Neural crest cell (in vitro differentiated cells): Measurements from ENCODE around the gene RAB39B. TPM values are rescaled to one million over a fixed set of nuclear protein-coding genes. Genes with fewer than 3 reads are reported as not detected.
"Not testable (repeated sequence)": the region's sequence is repeated elsewhere in the genome, so short reads cannot be mapped to it uniquely, and the experiment has no call there.

Source experiments
- DNase-seq: peaks from one replicate; pipeline ENCODE4 v3.0.0; 2021; ENCODE audit warnings: low read depth, mixed read lengths, low spot score
- H3K27ac Mint-ChIP-seq: one replicate; pipeline ENCODE4 v1.8.0; 2021; ENCODE audit warnings: mild to moderate bottlenecking, mixed read lengths; ENCODE audit not compliant: unreplicated experiment
- H3K27me3 Mint-ChIP-seq: 2 replicates; pipeline ENCODE4 v1.8.0; 2021; ENCODE audit warnings: low read depth, mild to moderate bottlenecking, mixed read lengths
- H3K36me3 Mint-ChIP-seq: 2 replicates; pipeline ENCODE4 v1.8.0; 2021; ENCODE audit warnings: low read depth, mild to moderate bottlenecking, mixed read lengths
- H3K4me1 Mint-ChIP-seq: 2 replicates; pipeline ENCODE4 v1.8.0; 2021; ENCODE audit warnings: mixed read lengths
- H3K4me3 Mint-ChIP-seq: one replicate; pipeline ENCODE4 v1.8.0; 2021; ENCODE audit warnings: mild to moderate bottlenecking, mixed read lengths
- H3K9me3 Mint-ChIP-seq: 2 replicates; pipeline ENCODE4 v1.8.0; 2021; ENCODE audit warnings: mixed read lengths
- total RNA-seq: library from RNA; stranded (reverse); gene quantifications from 2 replicates; pipeline ENCODE4 v1.2.1, GENCODE V29; 2021
- TF ChIP-seq, protein P1 (sequence below): fragments of 200-600 bp; sonication (generic); conservative IDR thresholded peaks from 2 replicates; pipeline ENCODE4 v1.5.0; 2021; ENCODE audit warnings: antibody characterized with exemption, mild to moderate bottlenecking

The RAB39B gene
- total RNA-seq, 1 donor from 2014 or later = 6.5 TPM

DNA sequence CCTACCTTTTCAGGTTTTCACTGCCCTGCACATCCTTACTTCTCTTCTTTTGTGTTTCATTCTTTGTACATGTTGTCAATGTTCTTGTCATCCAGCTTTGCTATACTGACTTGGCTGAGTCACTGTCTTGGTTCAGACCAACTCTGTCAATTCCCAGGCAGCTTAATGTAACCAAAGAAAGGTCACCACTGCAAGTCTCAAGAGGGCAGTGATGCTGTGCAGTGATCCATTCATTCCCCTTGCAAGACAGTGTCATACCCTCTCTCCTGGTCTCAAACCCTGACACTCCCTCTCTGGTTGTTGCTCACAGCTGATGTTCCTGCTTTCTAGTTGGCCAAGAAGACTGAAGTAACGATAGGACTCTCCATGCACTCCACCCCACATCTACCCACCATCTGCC is 17.5 kb downstream of the RAB39B start:
- Mint-ChIP-seq H3K4me1 (no peaks in the 10 kb centered on the region), H3K4me3 (no peak overlapping the region), H3K36me3 (peaks cover 16% of the 10 kb centered on the region), H3K9me3 (peaks cover 12% of the 10 kb centered on the region), H3K27ac (no peak overlapping the region), H3K27me3 (no peaks in the 10 kb centered on the region)
- TF ChIP-seq, protein P1, sequence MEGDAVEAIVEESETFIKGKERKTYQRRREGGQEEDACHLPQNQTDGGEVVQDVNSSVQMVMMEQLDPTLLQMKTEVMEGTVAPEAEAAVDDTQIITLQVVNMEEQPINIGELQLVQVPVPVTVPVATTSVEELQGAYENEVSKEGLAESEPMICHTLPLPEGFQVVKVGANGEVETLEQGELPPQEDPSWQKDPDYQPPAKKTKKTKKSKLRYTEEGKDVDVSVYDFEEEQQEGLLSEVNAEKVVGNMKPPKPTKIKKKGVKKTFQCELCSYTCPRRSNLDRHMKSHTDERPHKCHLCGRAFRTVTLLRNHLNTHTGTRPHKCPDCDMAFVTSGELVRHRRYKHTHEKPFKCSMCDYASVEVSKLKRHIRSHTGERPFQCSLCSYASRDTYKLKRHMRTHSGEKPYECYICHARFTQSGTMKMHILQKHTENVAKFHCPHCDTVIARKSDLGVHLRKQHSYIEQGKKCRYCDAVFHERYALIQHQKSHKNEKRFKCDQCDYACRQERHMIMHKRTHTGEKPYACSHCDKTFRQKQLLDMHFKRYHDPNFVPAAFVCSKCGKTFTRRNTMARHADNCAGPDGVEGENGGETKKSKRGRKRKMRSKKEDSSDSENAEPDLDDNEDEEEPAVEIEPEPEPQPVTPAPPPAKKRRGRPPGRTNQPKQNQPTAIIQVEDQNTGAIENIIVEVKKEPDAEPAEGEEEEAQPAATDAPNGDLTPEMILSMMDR = no peak
- no peak for DNase-seq

DNA sequence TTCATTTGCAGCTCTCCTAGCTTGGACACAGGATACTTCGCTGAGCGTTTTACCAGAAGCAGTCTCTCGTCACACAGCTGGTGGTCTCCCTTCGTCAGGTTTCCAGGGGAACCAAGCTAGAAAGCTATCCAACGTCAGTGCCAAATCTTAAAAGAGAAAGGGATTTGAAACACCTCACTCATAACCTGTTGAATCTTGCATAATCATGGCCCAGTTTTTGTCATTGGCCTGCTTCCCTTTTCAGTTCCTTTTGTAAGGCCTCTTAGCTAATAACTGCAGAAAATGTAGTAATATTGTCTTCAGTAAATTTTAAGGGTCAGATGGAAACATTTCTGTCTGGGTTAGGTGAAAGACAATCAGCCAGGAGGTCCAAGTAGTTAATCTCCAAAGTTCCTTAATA is 22.0 kb downstream of the RAB39B start:
- Mint-ChIP-seq H3K36me3 (peaks cover 26% of the 10 kb centered on the region), H3K27ac (no peak overlapping the region), H3K27me3 (no peaks in the 10 kb centered on the region), H3K9me3 (peaks cover 12% of the 10 kb centered on the region), H3K4me1 (no peaks in the 10 kb centered on the region), H3K4me3 (no peak overlapping the region)
- TF ChIP-seq, protein P1 = no peak
- DNase-seq = no peak

DNA sequence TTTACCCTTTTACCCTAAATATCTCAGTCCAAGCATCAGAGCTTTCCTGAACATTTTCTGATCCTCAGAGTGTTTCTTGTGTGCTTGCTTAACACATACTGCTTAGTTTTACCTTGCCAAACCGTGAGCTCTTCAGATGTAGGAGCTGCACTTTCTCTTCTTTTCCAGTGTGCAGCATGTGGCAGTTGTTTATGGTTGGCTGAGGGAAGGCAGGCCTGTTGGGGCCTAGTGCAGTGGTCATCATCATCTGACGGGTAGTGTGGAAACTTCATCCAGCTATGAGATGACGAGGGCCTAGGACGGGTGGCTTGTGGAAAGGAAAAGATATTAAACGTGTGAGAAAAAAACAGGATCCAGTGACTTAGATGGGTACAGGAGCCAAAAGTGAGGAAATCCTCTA is 26.6 kb downstream of the RAB39B start:
- H3K4me3 Mint-ChIP-seq = no peak overlapping the region
- no peak for DNase-seq
- H3K36me3 Mint-ChIP-seq = peaks cover 18% of the 10 kb centered on the region
- no peaks in the 10 kb centered on the region for H3K4me1 Mint-ChIP-seq
- H3K9me3 Mint-ChIP-seq = peaks cover under 1% of the 10 kb centered on the region
- TF ChIP-seq, protein P1 = no peak
- no peak overlapping the region for H3K27ac Mint-ChIP-seq
- H3K27me3 Mint-ChIP-seq = no peaks in the 10 kb centered on the region

DNA sequence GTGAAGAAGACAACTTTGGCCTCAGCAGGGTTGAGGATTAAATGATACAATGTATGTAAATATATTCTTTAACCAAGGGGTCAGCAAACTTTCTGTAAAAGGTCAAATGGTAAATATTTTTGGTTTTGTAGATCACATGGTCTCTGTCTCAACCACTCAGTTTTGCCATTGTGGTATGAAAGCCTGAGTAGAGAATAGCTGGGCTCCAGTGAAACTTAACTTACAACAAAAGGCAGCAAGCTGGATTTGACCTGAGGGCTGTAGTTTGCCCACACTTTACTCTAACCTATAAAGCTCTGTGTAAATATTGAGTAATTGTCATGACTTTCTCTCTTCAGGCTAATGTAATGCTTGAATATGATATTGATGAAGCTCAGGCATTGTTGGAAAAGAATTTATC is 28.4 kb downstream of the RAB39B start:
- no peak overlapping the region for H3K27ac Mint-ChIP-seq
- H3K4me3 Mint-ChIP-seq = no peak overlapping the region
- H3K36me3 Mint-ChIP-seq = peaks cover 22% of the 10 kb centered on the region
- H3K27me3 Mint-ChIP-seq = no peaks in the 10 kb centered on the region
- H3K4me1 Mint-ChIP-seq = no peaks in the 10 kb centered on the region
- TF ChIP-seq, protein P1 = no peak
- no peaks in the 10 kb centered on the region for H3K9me3 Mint-ChIP-seq
- DNase-seq = no peak

DNA sequence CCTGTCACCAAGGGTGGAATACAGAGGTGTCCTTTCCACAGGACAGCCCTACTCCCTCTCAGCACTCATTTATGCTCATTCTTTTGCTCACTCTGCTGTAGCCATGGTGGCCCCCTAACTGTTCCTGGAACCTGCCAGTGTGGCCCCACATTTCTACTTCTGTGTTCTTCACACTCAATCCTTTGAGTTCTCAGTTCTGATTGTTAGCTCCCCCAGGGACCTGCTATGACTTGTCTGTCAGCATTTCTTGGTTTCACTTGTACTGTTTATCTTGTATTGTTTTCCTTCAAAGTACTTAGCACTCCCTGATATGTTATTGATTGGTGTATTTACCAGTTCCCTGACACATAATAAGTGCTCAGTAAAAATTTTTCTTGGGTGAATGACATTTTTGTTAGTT is 33.1 kb downstream of the RAB39B start:
- no peaks in the 10 kb centered on the region for H3K9me3 Mint-ChIP-seq
- H3K27ac Mint-ChIP-seq = no peak overlapping the region
- DNase-seq = no peak
- no peaks in the 10 kb centered on the region for H3K4me1 Mint-ChIP-seq
- H3K4me3 Mint-ChIP-seq = no peak overlapping the region
- TF ChIP-seq, protein P1 = no peak
- H3K27me3 Mint-ChIP-seq = no peaks in the 10 kb centered on the region
- H3K36me3 Mint-ChIP-seq = peaks cover 14% of the 10 kb centered on the region

GRCh38 chrX:155225774-155226173 is 38.5 kb downstream of the RAB39B start:
- Mint-ChIP-seq H3K27me3 (no peaks in the 10 kb centered on the region), H3K36me3 (peaks cover 32% of the 10 kb centered on the region), H3K4me3 (no peak overlapping the region), H3K27ac (no peak overlapping the region), H3K4me1 (no peaks in the 10 kb centered on the region), H3K9me3 (peaks cover 2% of the 10 kb centered on the region)
- no peak for DNase-seq
- TF ChIP-seq, protein P1 = no peak

- not testable (repeated sequence) for H3K4me1 Mint-ChIP-seq, DNase-seq, H3K27me3 Mint-ChIP-seq, H3K27ac Mint-ChIP-seq, H3K9me3 Mint-ChIP-seq, H3K4me3 Mint-ChIP-seq
- H3K36me3 Mint-ChIP-seq = peaks cover 27% of the 10 kb centered on the region
These were observed 40.5 kb downstream of the RAB39B start for GRCh38 chrX:155223746-155224145.
